GM13977 (cell line): ENCODE measurements around the gene PDE1C.

Experiments
- DNase-seq: peaks from one replicate; pipeline ENCODE4 v3.0.0; 2012; ENCODE audit warnings: low spot score
- CTCF ChIP-seq: IDR thresholded peaks from 2 replicates; pipeline ENCODE4 v1.5.1; 2012; ENCODE audit warnings: mild to moderate bottlenecking, control low read depth; ENCODE audit not compliant: insufficient read depth; ENCODE audit errors: extremely low read depth, missing control alignments
- in situ Hi-C: fragments of 300-500 bp; cut with MboI; formaldehyde crosslinking; loops from one replicate; pipeline ENCODE4 v1.12.0; 2022; ENCODE audit warnings: low sequenced_read_pairs, low pct_unique_long_range_greater_than_20kb, mixed read lengths, inconsistent platforms; ENCODE audit not compliant: unreplicated experiment

The PDE1C gene

GRCh38 chr7:31796375-31796774 lies 273.8 kb downstream of the PDE1C start:
- DNase-seq, result no peak
- in situ Hi-C loops, result no loop called here
- TF ChIP-seq CTCF, result no peak

DNA sequence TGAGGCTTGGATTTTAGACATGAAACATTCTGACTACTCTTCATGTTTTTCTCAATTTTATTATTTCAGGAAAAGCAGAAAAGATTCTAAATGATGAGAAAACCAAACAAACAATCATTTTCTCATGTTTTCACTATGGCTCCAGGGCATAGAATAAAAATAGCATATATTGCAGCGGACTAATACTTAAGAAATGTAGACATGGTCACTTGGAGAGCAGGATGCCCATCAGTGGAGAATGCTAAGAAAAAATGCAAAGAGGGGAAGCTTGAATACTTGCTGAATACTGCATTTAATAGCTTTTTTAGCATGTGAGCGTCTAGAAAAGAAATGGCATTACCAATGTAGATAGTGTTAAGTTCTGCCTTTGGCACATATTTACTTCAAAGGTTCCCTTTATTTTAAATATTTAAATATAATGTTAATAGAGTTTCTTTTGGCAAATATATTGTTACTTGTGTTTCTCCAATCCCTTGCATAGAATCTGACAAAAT lies 275.3 kb downstream of the PDE1C start:
- in situ Hi-C loops, result no loop called here
- no peak for TF ChIP-seq CTCF
- DNase-seq, result no peak

DNA sequence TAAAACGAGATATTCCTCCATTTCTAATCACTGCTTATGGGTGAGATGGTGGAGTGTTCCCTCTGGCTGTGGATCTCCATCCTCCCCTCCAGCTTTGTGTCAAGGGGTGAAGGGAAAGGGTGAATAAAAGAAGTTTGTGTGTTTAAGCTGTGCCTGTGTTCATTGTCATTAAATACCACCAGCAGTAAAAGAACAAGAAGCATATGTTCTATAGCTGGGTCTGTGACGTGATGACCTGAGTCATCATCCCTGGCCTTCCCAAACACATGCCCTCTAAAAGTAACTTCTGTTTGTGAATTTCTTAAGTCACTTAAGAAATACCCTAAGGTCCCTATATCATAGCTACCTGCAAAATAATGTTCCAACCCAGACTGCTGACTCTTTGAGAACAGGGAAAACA lies 278.3 kb downstream of the PDE1C start:
- DNase-seq, result no peak
- no peak for TF ChIP-seq CTCF
- in situ Hi-C loops, result no loop called here

DNA sequence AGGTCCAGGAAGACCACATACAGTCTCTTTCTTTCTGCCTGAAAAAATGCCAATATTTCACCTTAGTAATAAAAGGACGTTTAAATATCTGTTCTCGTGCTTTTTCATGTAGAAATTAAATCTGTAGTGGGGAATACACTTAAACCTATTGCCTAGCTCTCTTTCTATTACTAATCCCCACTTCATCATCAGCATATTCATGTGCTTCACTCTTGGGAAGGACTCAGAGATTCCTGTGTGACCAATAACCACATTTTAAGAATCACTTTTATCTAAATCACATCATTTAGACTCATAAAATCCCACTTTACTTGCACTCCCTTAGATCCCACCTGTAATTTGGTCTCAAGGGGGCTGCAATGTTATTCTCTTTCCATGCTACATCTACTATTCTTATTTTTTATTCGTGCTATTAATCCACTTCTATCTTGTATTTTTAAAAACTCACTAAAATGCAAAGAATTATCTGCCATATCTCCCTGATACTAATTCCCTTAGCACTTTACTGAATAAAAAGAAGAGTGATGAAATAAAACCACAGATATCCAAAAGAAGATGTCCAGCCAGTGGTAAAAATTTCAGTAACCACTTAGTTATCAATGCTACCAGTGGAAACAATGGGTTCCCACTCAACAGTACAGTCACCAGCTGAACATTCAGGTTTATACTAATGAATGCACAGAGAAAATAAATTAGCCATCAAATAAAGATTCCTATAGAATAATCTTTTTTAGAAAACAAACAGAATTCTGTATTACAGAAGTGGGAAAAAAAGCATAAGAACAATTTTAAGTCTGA lies 281.1 kb downstream of the PDE1C start:
- no peak for TF ChIP-seq CTCF
- in situ Hi-C loops, result no loop called here
- no peak for DNase-seq

DNA sequence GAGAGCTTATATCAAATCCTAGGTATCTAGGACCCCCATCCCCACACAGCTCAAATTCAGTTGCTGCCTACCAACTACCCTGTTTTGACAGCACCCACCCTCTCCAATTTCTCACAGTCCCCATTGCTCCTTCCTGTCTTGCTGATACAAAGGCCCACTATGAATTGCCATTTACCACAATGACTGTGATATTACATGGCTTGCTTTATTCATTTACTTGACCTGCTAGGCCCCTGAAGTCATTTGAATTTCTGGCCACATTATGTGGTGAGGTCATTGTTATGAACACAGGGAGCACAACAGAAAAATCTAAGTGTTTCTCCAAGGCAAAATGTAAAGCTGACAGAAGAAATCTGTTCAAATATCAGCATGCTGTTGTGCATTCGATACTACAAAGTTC lies 281.8 kb downstream of the PDE1C start:
- in situ Hi-C loops, result no loop called here
- no peak for TF ChIP-seq CTCF
- no peak for DNase-seq

DNA sequence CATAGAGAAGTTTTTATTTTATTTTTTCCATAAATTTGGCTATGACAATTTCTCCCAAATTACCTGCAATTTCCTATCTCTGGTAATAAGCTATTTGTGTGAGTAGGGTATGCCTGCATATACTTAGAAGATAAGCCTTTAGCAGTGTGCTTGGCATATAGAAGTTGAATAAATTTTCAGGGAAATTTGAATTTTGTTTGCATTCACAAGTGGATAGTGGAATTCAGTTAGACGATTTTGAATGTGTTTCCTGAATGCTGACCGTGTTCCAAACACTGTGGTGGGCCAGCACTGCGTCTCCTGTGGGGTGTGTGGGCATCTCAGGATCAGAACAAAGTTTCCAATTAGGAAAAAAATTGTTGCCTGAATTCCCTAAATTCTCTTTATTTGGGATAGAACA lies 283.9 kb downstream of the PDE1C start:
- no peak for DNase-seq
- no peak for TF ChIP-seq CTCF
- in situ Hi-C loops, result no loop called here

GRCh38 chr7:31785101-31785500 lies 285.1 kb downstream of the PDE1C start:
- TF ChIP-seq CTCF, result no peak
- in situ Hi-C loops, result no loop called here

More at GRCh38 chr7:31785101-31785500, 285.1 kb downstream of the PDE1C start:
- DNase-seq, result no peak
